ENCODE measurements around the gene FAM210A. TPM values are rescaled to one million over a fixed set of nuclear protein-coding genes. Genes with fewer than 3 reads are reported as not detected.
A peak's percentile ranks its signal among the peaks of the same experiment; 100 is the strongest.

FAM210A gene
- total RNA-seq, 1 experiment from 2014 or later: 26.2 TPM

DNA sequence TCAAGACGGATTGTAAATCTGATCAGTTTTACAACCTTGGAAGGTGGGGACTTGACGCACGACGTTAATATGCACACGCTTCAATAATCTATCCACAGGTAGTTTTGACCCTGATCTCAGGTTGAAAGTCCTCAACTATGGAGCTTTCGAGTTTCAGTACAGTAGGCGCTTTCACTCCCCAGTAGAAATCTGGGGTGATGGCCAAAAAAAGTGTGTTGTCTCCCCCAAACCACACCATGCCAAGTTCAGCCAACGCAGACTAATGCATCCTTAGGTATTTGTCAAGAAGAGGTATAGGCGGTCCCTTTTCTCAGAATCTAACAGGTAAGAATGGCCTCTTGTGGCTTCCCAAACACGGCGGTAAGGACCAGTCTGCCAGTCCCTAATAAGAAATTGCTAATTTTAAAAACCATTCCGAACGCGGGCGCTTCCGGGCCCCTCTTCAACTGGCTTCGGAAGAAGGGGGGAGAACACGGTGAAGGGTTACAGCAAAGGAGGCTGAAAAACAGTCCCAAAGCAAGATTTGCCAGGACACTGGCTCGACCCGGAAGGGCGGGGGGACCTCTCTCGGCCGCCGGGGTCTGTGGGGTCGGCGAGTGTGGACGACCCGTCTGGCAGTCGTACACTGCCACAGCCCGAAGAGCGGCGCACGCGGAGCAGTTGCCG is 659 bp downstream of the FAM210A start:
- no peak for TF ChIP-seq SRF (IDR thresholded peaks at IDR 0.05; ENCODE audit: low read depth)
- TF ChIP-seq EGR1 (IDR thresholded peaks at IDR 0.05; ENCODE audit: low read depth): no peak
- no peak for TF ChIP-seq CEBPB (IDR thresholded peaks at IDR 0.05; ENCODE audit: low read depth)
- no peak for TF ChIP-seq POLR2A (IDR thresholded peaks at IDR 0.05; ENCODE audit: borderline replicate concordance, extremely low read depth, insufficient read depth, insufficient read length)
- no peak for TF ChIP-seq RAD21 (IDR thresholded peaks at IDR 0.05; ENCODE audit: low read depth)
- TF ChIP-seq TCF7L2 (IDR thresholded peaks at IDR 0.05; ENCODE audit: borderline replicate concordance, extremely low read depth, insufficient read depth, insufficient read length): no peak
- no peak for TF ChIP-seq EZH2 (IDR thresholded peaks at IDR 0.05)
- no peak for TF ChIP-seq SP1 (IDR thresholded peaks at IDR 0.05; ENCODE audit: low read depth)
- no peak for TF ChIP-seq ZFX (IDR thresholded peaks at IDR 0.05)
- ATAC-seq (no peak), DNase-seq (ENCODE audit: low read depth, low spot score) (no peak)
- Histone ChIP-seq H3K79me2 (ENCODE audit: insufficient read depth, low read length) (peaks cover 98% of the 10 kb centered on the region), H3K4me2 (ENCODE audit: low read length) (peak overlapping the region; percentile 89), H3K9me2 (ENCODE audit: insufficient read depth) (no peaks in the 10 kb centered on the region), H3K36me3 (ENCODE audit: control insufficient read depth in 1 of 2, insufficient read depth in 2 of 2, low read length in 2 of 2) (0 out of 4 replicates have a peak, but pooled peaks cover 0 to 7% of the 10 kb centered on the region in 2 experiments), H4K20me1 (ENCODE audit: insufficient read depth) (no peaks in the 10 kb centered on the region), H3K27ac (ENCODE audit: low read depth, low read length) (peak overlapping the region; percentile 83), H3K9ac (ENCODE audit: low read length) (peak overlapping the region; percentile 90), H3K9me3 (ENCODE audit: control insufficient read depth in 1 of 2, insufficient read depth in 1 of 2, low read depth in 1 of 2, low read length in 2 of 2) (no peaks in the 10 kb centered on the region), H3K27me3 (ENCODE audit: insufficient read depth, low read length) (no peaks in the 10 kb centered on the region), H3K4me1 (ENCODE audit: control insufficient read depth in 1 of 2, insufficient read depth in 2 of 2, low read length in 2 of 2) (peaks cover 4 to 22% of the 10 kb centered on the region in 2 experiments; a peak in 2 of 4 replicates), H3K4me3 (replicated peaks in 1 of 2; ENCODE audit: low read depth in 1 of 2, low read length in 2 of 2) (peak overlapping the region; percentile 89 to 93), H2AFZ (ENCODE audit: low read depth, low read length, poor library complexity, severe bottlenecking) (no peak overlapping the region)
- intact Hi-C loops (cut with micrococcal nuclease): loop anchor here (1.0 kb wide), 1 partner anchor 15 kb away; no protein-coding TSS in a partner anchor
- ChIA-PET RAD21 (ENCODE audit: low non-redundant PET in 1 of 2, low total read pairs in 2 of 2, uncharacterized antibody in 2 of 2, unreplicated experiment in 2 of 2) (no interaction called here), POLR2A (interaction anchor here (0.9 to 1.4 kb wide), 2 partner anchors 13 to 14 kb away, joined by 3 to 4 read pairs; no protein-coding TSS in a partner anchor), CTCF (no interaction called here)
- BruUV-seq (replicated peaks): TSS peak; percentile 54

DNA sequence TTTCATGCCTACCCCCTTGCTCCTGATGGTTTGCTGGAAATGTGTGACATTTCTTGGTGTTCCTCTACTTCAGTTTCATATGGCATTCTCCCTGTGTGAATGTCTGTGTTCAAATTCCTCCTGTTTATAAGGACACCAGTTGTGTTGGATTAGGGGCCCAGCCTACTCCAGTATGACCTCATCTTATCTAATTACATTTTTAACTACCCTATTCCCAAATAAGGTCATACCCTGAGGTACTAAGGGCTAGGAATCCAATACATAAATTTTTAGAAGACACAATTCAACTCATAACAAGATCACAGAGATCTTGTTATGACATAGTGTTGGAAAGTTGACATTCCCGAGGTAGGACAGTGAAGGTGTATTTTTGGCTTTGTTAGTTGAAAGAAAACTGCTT is 5.5 kb downstream of the FAM210A start:
- no peak overlapping the region for H3K27ac ChIP-seq (ENCODE audit: low read depth, low read length)
- ChIA-PET RAD21 (ENCODE audit: low non-redundant PET in 1 of 2, low total read pairs in 2 of 2, uncharacterized antibody in 2 of 2, unreplicated experiment in 2 of 2) (no interaction called here), POLR2A (no interaction called here), CTCF (no interaction called here)
- no peaks in the 10 kb centered on the region for H4K20me1 ChIP-seq (ENCODE audit: insufficient read depth)
- H3K4me2 ChIP-seq (ENCODE audit: low read length): no peak overlapping the region
- H3K27me3 ChIP-seq (ENCODE audit: insufficient read depth, low read length): no peaks in the 10 kb centered on the region
- BruUV-seq (replicated peaks): no TSS peak
- H3K36me3 ChIP-seq (ENCODE audit: control insufficient read depth in 1 of 2, insufficient read depth in 2 of 2, low read length in 2 of 2): 0 out of 4 replicates have a peak, but pooled peaks cover 0 to 16% of the 10 kb centered on the region in 2 experiments
- peaks cover 0 to 4% of the 10 kb centered on the region in 2 experiments; a peak in 1 of 4 replicates for H3K9me3 ChIP-seq (ENCODE audit: control insufficient read depth in 1 of 2, insufficient read depth in 1 of 2, low read depth in 1 of 2, low read length in 2 of 2)
- H3K4me1 ChIP-seq (ENCODE audit: control insufficient read depth in 1 of 2, insufficient read depth in 2 of 2, low read length in 2 of 2): peaks cover 0 to 14% of the 10 kb centered on the region in 2 experiments; a peak in 2 of 4 replicates
- ATAC-seq: no peak
- no peak overlapping the region for H2AFZ ChIP-seq (ENCODE audit: low read depth, low read length, poor library complexity, severe bottlenecking)
- H3K9ac ChIP-seq (ENCODE audit: low read length): no peak overlapping the region
- DNase-seq (ENCODE audit: low read depth, low spot score): no peak
- no peak overlapping the region for H3K4me3 ChIP-seq (replicated peaks in 1 of 2; ENCODE audit: low read depth in 1 of 2, low read length in 2 of 2)
- H3K79me2 ChIP-seq (ENCODE audit: insufficient read depth, low read length): peaks cover 100% of the 10 kb centered on the region
- intact Hi-C loops (cut with micrococcal nuclease): no loop called here
- no peaks in the 10 kb centered on the region for H3K9me2 ChIP-seq (ENCODE audit: insufficient read depth)
- no peak for TF ChIP-seq SIN3A (IDR thresholded peaks at IDR 0.05; ENCODE audit: low read depth)
- TF ChIP-seq RAD21 (IDR thresholded peaks at IDR 0.05; ENCODE audit: low read depth): no peak
- TF ChIP-seq, protein P1, sequence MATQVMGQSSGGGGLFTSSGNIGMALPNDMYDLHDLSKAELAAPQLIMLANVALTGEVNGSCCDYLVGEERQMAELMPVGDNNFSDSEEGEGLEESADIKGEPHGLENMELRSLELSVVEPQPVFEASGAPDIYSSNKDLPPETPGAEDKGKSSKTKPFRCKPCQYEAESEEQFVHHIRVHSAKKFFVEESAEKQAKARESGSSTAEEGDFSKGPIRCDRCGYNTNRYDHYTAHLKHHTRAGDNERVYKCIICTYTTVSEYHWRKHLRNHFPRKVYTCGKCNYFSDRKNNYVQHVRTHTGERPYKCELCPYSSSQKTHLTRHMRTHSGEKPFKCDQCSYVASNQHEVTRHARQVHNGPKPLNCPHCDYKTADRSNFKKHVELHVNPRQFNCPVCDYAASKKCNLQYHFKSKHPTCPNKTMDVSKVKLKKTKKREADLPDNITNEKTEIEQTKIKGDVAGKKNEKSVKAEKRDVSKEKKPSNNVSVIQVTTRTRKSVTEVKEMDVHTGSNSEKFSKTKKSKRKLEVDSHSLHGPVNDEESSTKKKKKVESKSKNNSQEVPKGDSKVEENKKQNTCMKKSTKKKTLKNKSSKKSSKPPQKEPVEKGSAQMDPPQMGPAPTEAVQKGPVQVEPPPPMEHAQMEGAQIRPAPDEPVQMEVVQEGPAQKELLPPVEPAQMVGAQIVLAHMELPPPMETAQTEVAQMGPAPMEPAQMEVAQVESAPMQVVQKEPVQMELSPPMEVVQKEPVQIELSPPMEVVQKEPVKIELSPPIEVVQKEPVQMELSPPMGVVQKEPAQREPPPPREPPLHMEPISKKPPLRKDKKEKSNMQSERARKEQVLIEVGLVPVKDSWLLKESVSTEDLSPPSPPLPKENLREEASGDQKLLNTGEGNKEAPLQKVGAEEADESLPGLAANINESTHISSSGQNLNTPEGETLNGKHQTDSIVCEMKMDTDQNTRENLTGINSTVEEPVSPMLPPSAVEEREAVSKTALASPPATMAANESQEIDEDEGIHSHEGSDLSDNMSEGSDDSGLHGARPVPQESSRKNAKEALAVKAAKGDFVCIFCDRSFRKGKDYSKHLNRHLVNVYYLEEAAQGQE (IDR thresholded peaks at IDR 0.05; ENCODE audit: low read depth): no peak
- no peak for TF ChIP-seq EZH2 (IDR thresholded peaks at IDR 0.05)
- TF ChIP-seq ELF1 (IDR thresholded peaks at IDR 0.05; ENCODE audit: borderline replicate concordance, low read depth): no peak
- no peak for TF ChIP-seq FOSL1 (IDR thresholded peaks at IDR 0.05; ENCODE audit: low read depth)
- TF ChIP-seq ZFX (IDR thresholded peaks at IDR 0.05): no peak
- TF ChIP-seq YY1 (IDR thresholded peaks at IDR 0.05; ENCODE audit: extremely low read depth, insufficient replicate concordance, low read depth, low read length): no peak
- no peak for TF ChIP-seq TCF7L2 (IDR thresholded peaks at IDR 0.05; ENCODE audit: borderline replicate concordance, extremely low read depth, insufficient read depth, insufficient read length)
- no peak for TF ChIP-seq EGR1 (IDR thresholded peaks at IDR 0.05; ENCODE audit: low read depth)
- no peak for TF ChIP-seq JUND (IDR thresholded peaks at IDR 0.05)
- TF ChIP-seq CBX3 (IDR thresholded peaks at IDR 0.05; ENCODE audit: low read depth): no peak

All from HCT116 (cell line).